HCT116 (cell line): ENCODE results near the gene CACNA1E. TPM values are rescaled to one million over a fixed set of nuclear protein-coding genes. Genes with fewer than 3 reads are reported as not detected.

ENCODE experiments used
- ATAC-seq: fragments of 200-7000 bp; cut with Tn5 transposase; 2 replicates; pipeline ENCODE4 v1.9.1; 2020; ENCODE audit warnings: mild to moderate bottlenecking, moderate library complexity
- BruUV-seq: library from RNA; stranded (reverse); fragments of 400-500 nt; replicated peaks from 2 replicates; lab custom pipeline; 2021; lab: Mats Ljungman, UMichigan
- CTCF ChIA-PET: fragments of 300-600 bp; sonication (Branson Sonifier 250); formaldehyde crosslinking; loops from one replicate; lab custom pipeline; 2021; ENCODE audit warnings: antibody characterized with exemption; lab: Charles Lee
- POLR2A ChIA-PET: fragments of 300-600, 350-600 bp; sonication (Branson Sonifier 250); formaldehyde crosslinking; loops from one replicate; lab custom pipeline; 2021; ENCODE audit warnings: antibody characterized with exemption; lab: Charles Lee
- RAD21 ChIA-PET, 2 experiments: fragments of 300-600 bp; sonication (Branson Sonifier 250); formaldehyde crosslinking; loops; one replicate each; lab custom pipeline; 2023; ENCODE audit warnings: low total read pairs in 2 of 2; ENCODE audit not compliant: uncharacterized antibody in 2 of 2, unreplicated experiment in 2 of 2, low non-redundant PET in 1 of 2; lab: Charles Lee
- DNase-seq: peaks from one replicate; pipeline ENCODE4 v3.0.0-alpha.2; 2010; ENCODE audit warnings: low read depth, low spot score
- H2AFZ ChIP-seq: fragments of 200-600 bp; shearing (Covaris generic), sonication (generic); 2 replicates; pipeline ENCODE4 v1.6.1; 2017; ENCODE audit warnings: low read depth, mixed run types, mixed read lengths, antibody characterized with exemption, low read length; ENCODE audit not compliant: poor library complexity, severe bottlenecking
- H3K27ac ChIP-seq: 2 replicates; pipeline ENCODE4 v1.5.1; 2012; ENCODE audit warnings: low read depth, low read length
- H3K27me3 ChIP-seq: fragments of 200-600 bp; sonication (generic); 2 replicates; pipeline ENCODE4 v1.6.1; 2016; ENCODE audit warnings: mixed run types, low read length, mixed read lengths; ENCODE audit not compliant: insufficient read depth
- H3K36me3 ChIP-seq, 2 experiments: fragments of 200-500 bp in 1 of 2; fragments of 200-600 bp in 1 of 2; sonication (Bioruptor generic) in 1 of 2; sonication (generic) in 1 of 2; 2 replicates each; pipeline versions ENCODE4 v1.5.1 to v1.6.1; 2014 to 2016; ENCODE audit warnings: low read length in 2 of 2, inconsistent platforms in 1 of 2, mixed read lengths in 1 of 2, mixed run types in 1 of 2; ENCODE audit not compliant: insufficient read depth in 2 of 2, control insufficient read depth in 1 of 2
- H3K4me1 ChIP-seq, 2 experiments: fragments of 200-600 bp in 1 of 2; sonication (generic) in 1 of 2; 2 replicates each; pipeline versions ENCODE4 v1.5.1 to v1.6.1; 2012 to 2017; ENCODE audit warnings: low read length in 2 of 2, inconsistent platforms in 1 of 2, mild to moderate bottlenecking in 1 of 2, mixed read lengths in 1 of 2, mixed run types in 1 of 2, moderate library complexity in 1 of 2; ENCODE audit not compliant: insufficient read depth in 2 of 2, control insufficient read depth in 1 of 2
- H3K4me2 ChIP-seq: fragments of 200-600 bp; sonication (generic); 2 replicates; pipeline ENCODE4 v1.6.1; 2017; ENCODE audit warnings: mixed run types, low read length, mixed read lengths
- H3K4me3 ChIP-seq, 2 experiments: fragments of 200-600 bp in 1 of 2; sonication (generic) in 1 of 2; replicated peaks in 1 of 2; 2 replicates each; pipeline ENCODE4 v1.5.1; 2011 to 2016; ENCODE audit warnings: low read length in 2 of 2, control low read depth in 1 of 2, low read depth in 1 of 2, mild to moderate bottlenecking in 1 of 2, mixed read lengths in 1 of 2, mixed run types in 1 of 2
- H3K79me2 ChIP-seq: fragments of 200-600 bp; sonication (generic); 2 replicates; pipeline ENCODE4 v1.6.1; 2017; ENCODE audit warnings: mild to moderate bottlenecking, mixed run types, low read length, moderate library complexity, mixed read lengths; ENCODE audit not compliant: insufficient read depth
- H3K9ac ChIP-seq: fragments of 200-600 bp; sonication (generic); 2 replicates; pipeline ENCODE4 v1.6.1; 2016; ENCODE audit warnings: low read length, mixed read lengths
- H3K9me2 ChIP-seq: fragments of 200-600 bp; sonication (generic), shearing (Covaris generic); 2 replicates; pipeline ENCODE4 v1.6.1; 2017; ENCODE audit warnings: mixed run types, mild to moderate bottlenecking, moderate library complexity; ENCODE audit not compliant: insufficient read depth
- H3K9me3 ChIP-seq, 2 experiments: fragments of 200-500 bp in 1 of 2; fragments of 200-600 bp in 1 of 2; sonication (Bioruptor generic) in 1 of 2; sonication (generic) in 1 of 2; 2 replicates each; pipeline ENCODE4 v1.6.1; 2014 to 2017; ENCODE audit warnings: low read length in 2 of 2, mixed read lengths in 2 of 2, inconsistent platforms in 1 of 2, low read depth in 1 of 2, mild to moderate bottlenecking in 1 of 2, mixed run types in 1 of 2, moderate library complexity in 1 of 2; ENCODE audit not compliant: control insufficient read depth in 1 of 2, insufficient read depth in 1 of 2
- H4K20me1 ChIP-seq: fragments of 200-600 bp; sonication (generic), shearing (Covaris generic); 2 replicates; pipeline ENCODE4 v1.6.1; 2017; ENCODE audit warnings: mixed run types, mild to moderate bottlenecking, moderate library complexity; ENCODE audit not compliant: insufficient read depth
- ATF3 ChIP-seq: IDR thresholded peaks from 2 replicates; pipeline ENCODE4 v1.6.1; 2012
- CEBPB ChIP-seq: IDR thresholded peaks from 2 replicates; pipeline ENCODE4 v1.6.1; 2012; ENCODE audit warnings: low read depth
- FOSL1 ChIP-seq: IDR thresholded peaks from 2 replicates; pipeline ENCODE4 v1.6.1; 2012; ENCODE audit warnings: low read depth
- POLR2A ChIP-seq: IDR thresholded peaks from 2 replicates; pipeline ENCODE4 v1.7.0; 2011; ENCODE audit warnings: borderline replicate concordance; ENCODE audit not compliant: insufficient read depth, insufficient read length; ENCODE audit errors: extremely low read depth
- RAD21 ChIP-seq: IDR thresholded peaks from 2 replicates; pipeline ENCODE4 v1.6.1; 2012; ENCODE audit warnings: low read depth, mild to moderate bottlenecking
- SIN3A ChIP-seq: IDR thresholded peaks from 2 replicates; pipeline ENCODE4 v1.6.1; 2012; ENCODE audit warnings: low read depth
- SP1 ChIP-seq: IDR thresholded peaks from 2 replicates; pipeline ENCODE4 v1.6.1; 2012; ENCODE audit warnings: low read depth
- TCF7L2 ChIP-seq: IDR thresholded peaks from 2 replicates; pipeline ENCODE4 v1.7.0; 2011; ENCODE audit warnings: borderline replicate concordance, inconsistent platforms; ENCODE audit not compliant: insufficient read depth, insufficient read length; ENCODE audit errors: extremely low read depth
- ZFX ChIP-seq: fragments of 450-650 bp; IDR thresholded peaks from 2 replicates; pipeline ENCODE4 v1.6.1; 2017
- ZNF274 ChIP-seq: fragments of 200-500 bp; sonication (Bioruptor generic); IDR thresholded peaks from 2 replicates; pipeline ENCODE4 v1.6.1; 2014; ENCODE audit warnings: mild to moderate bottlenecking, low read depth, low read length, inconsistent platforms
- intact Hi-C: fragments of 100-400 bp; cut with micrococcal nuclease; formaldehyde crosslinking; loops from 2 replicates; pipeline ENCODE4 v1.10.0; 2022
- total RNA-seq: library from RNA; stranded (reverse); gene quantifications from one replicate; pipeline ENCODE4 v1.2.1, GENCODE V29; 2021; ENCODE audit not compliant: unreplicated experiment
- TF ChIP-seq, protein P1 (sequence below): IDR thresholded peaks from 2 replicates; pipeline ENCODE4 v1.6.1; 2012; ENCODE audit warnings: low read depth
- TF ChIP-seq, protein P2 (sequence below), 3 experiments: fragments of 200-600 bp in 1 of 3; sonication (generic) in 1 of 3; IDR thresholded peaks in 2 of 3; conservative IDR thresholded peaks in 1 of 3; 2 replicates each; pipeline ENCODE4 v1.5.1; 2012 to 2017; ENCODE audit warnings: low read depth in 2 of 3, low read length in 2 of 3, antibody characterized with exemption in 1 of 3, borderline replicate concordance in 1 of 3, control low read depth in 1 of 3, mild to moderate bottlenecking in 1 of 3, mixed read lengths in 1 of 3, mixed run types in 1 of 3, moderate library complexity in 1 of 3; ENCODE audit not compliant: insufficient read depth in 1 of 3
- TF ChIP-seq, protein P3 (sequence below): IDR thresholded peaks from 2 replicates; pipeline ENCODE4 v1.6.1; 2011; ENCODE audit warnings: mild to moderate bottlenecking, low read length, moderate library complexity; ENCODE audit not compliant: insufficient replicate concordance; ENCODE audit errors: extremely low read depth

The CACNA1E gene
- total RNA-seq, 1 experiment from 2014 or later: 0.02 TPM

DNA sequence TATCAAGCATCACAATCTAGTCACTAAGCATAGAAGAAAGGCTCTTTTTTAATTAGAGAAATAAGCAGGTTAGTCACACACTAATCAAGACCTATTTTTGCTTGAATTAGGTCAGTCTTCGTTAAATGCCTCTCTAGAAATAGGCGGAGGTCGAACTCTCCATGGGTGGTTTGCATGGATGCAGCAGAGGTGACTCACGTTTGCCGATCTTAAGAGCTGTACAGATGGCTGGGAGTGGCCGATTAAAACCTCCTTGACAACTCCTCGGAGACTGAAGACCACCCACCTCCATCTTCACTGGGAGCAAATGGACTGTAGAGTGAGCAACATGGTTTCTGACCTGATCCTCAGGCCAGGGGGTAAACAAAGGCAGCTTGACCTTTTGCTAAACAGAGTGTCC, 328.9 kb downstream of the CACNA1E start:
- no peak overlapping the region for H3K9ac ChIP-seq
- intact Hi-C loops: no loop called here
- H3K4me3 ChIP-seq: no peak overlapping the region
- H4K20me1 ChIP-seq: no peaks in the 10 kb centered on the region
- BruUV-seq: no TSS peak
- no peak for TF ChIP-seq SIN3A
- TF ChIP-seq ZNF274: no peak
- no peak for TF ChIP-seq FOSL1
- no peak for TF ChIP-seq POLR2A
- no peak for TF ChIP-seq RAD21
- TF ChIP-seq ZFX: no peak
- TF ChIP-seq ATF3: no peak
- TF ChIP-seq SP1: no peak
- TF ChIP-seq, protein P1, sequence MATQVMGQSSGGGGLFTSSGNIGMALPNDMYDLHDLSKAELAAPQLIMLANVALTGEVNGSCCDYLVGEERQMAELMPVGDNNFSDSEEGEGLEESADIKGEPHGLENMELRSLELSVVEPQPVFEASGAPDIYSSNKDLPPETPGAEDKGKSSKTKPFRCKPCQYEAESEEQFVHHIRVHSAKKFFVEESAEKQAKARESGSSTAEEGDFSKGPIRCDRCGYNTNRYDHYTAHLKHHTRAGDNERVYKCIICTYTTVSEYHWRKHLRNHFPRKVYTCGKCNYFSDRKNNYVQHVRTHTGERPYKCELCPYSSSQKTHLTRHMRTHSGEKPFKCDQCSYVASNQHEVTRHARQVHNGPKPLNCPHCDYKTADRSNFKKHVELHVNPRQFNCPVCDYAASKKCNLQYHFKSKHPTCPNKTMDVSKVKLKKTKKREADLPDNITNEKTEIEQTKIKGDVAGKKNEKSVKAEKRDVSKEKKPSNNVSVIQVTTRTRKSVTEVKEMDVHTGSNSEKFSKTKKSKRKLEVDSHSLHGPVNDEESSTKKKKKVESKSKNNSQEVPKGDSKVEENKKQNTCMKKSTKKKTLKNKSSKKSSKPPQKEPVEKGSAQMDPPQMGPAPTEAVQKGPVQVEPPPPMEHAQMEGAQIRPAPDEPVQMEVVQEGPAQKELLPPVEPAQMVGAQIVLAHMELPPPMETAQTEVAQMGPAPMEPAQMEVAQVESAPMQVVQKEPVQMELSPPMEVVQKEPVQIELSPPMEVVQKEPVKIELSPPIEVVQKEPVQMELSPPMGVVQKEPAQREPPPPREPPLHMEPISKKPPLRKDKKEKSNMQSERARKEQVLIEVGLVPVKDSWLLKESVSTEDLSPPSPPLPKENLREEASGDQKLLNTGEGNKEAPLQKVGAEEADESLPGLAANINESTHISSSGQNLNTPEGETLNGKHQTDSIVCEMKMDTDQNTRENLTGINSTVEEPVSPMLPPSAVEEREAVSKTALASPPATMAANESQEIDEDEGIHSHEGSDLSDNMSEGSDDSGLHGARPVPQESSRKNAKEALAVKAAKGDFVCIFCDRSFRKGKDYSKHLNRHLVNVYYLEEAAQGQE: no peak
- TF ChIP-seq, protein P2, sequence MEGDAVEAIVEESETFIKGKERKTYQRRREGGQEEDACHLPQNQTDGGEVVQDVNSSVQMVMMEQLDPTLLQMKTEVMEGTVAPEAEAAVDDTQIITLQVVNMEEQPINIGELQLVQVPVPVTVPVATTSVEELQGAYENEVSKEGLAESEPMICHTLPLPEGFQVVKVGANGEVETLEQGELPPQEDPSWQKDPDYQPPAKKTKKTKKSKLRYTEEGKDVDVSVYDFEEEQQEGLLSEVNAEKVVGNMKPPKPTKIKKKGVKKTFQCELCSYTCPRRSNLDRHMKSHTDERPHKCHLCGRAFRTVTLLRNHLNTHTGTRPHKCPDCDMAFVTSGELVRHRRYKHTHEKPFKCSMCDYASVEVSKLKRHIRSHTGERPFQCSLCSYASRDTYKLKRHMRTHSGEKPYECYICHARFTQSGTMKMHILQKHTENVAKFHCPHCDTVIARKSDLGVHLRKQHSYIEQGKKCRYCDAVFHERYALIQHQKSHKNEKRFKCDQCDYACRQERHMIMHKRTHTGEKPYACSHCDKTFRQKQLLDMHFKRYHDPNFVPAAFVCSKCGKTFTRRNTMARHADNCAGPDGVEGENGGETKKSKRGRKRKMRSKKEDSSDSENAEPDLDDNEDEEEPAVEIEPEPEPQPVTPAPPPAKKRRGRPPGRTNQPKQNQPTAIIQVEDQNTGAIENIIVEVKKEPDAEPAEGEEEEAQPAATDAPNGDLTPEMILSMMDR (IDR thresholded peaks at IDR 0.05 in 2 of 3, conservative IDR thresholded peaks at IDR 0.05 in 1 of 3; ENCODE audit: borderline replicate concordance in 1 of 3, insufficient read depth in 1 of 3, low read depth in 2 of 3, low read length in 2 of 3): no peak
- TF ChIP-seq, protein P3, sequence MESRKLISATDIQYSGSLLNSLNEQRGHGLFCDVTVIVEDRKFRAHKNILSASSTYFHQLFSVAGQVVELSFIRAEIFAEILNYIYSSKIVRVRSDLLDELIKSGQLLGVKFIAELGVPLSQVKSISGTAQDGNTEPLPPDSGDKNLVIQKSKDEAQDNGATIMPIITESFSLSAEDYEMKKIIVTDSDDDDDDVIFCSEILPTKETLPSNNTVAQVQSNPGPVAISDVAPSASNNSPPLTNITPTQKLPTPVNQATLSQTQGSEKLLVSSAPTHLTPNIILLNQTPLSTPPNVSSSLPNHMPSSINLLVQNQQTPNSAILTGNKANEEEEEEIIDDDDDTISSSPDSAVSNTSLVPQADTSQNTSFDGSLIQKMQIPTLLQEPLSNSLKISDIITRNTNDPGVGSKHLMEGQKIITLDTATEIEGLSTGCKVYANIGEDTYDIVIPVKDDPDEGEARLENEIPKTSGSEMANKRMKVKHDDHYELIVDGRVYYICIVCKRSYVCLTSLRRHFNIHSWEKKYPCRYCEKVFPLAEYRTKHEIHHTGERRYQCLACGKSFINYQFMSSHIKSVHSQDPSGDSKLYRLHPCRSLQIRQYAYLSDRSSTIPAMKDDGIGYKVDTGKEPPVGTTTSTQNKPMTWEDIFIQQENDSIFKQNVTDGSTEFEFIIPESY: no peak
- TF ChIP-seq TCF7L2: no peak
- no peak for TF ChIP-seq CEBPB
- TF ChIP-seq, all 23 proteins: peak for 0
- H3K4me1 ChIP-seq: no peaks in the 10 kb centered on the region
- H3K27me3 ChIP-seq: peaks cover 63% of the 10 kb centered on the region
- RAD21 ChIA-PET: no interaction called here
- POLR2A ChIA-PET: no interaction called here
- no peak overlapping the region for H2AFZ ChIP-seq
- ATAC-seq: no peak
- CTCF ChIA-PET: no interaction called here
- H3K4me2 ChIP-seq: no peak overlapping the region
- H3K9me3 ChIP-seq: no peaks in the 10 kb centered on the region
- no peak for DNase-seq
- no peaks in the 10 kb centered on the region for H3K9me2 ChIP-seq
- no peak overlapping the region for H3K27ac ChIP-seq
- H3K79me2 ChIP-seq: no peaks in the 10 kb centered on the region
- no peaks in the 10 kb centered on the region for H3K36me3 ChIP-seq
